ENCODE measurements around the gene PRKCE. TPM values are rescaled to one million over a fixed set of nuclear protein-coding genes. Genes with fewer than 3 reads are reported as not detected.

The PRKCE gene
- total RNA-seq, 1 experiment from 2014 or later = 1.3 TPM

- H3K4me2 ChIP-seq (ENCODE audit: insufficient read depth, insufficient read length, low read length) = no peak overlapping the region
- H3K18ac ChIP-seq (ENCODE audit: insufficient read length, low read depth, low read length) = no peak overlapping the region
- no peak overlapping the region for H4K5ac ChIP-seq (ENCODE audit: insufficient read length, low read depth, low read length)
- DNase-seq = no peak
- no peaks in the 10 kb centered on the region for H4K20me1 ChIP-seq (ENCODE audit: control insufficient read depth, insufficient read depth, insufficient read length)
- H3K79me1 ChIP-seq (ENCODE audit: insufficient read depth, low read depth, low read length, poor library complexity, severe bottlenecking) = no peaks in the 10 kb centered on the region
- no peaks in the 10 kb centered on the region for H3K79me2 ChIP-seq (ENCODE audit: insufficient read depth, low read length)
- H3K9me3 ChIP-seq (ENCODE audit: control insufficient read depth, low read depth, low read length) = no peaks in the 10 kb centered on the region
- H2AK5ac ChIP-seq (ENCODE audit: insufficient read length, low read length) = no peak overlapping the region
- no peak overlapping the region for H3K4ac ChIP-seq (ENCODE audit: low read depth, low read length)
- no peaks in the 10 kb centered on the region; the same call in 1 of the 2 replicates for H3K27me3 Mint-ChIP-seq (ENCODE audit: low read depth)
- no peak overlapping the region for H3T11ph ChIP-seq (ENCODE audit: low read length)
- no peak overlapping the region for H3K4me3 Mint-ChIP-seq
- no peaks in the 10 kb centered on the region for H3K36me3 Mint-ChIP-seq (ENCODE audit: insufficient read depth in 1 of 3, low read depth in 3 of 3)
- no peaks in the 10 kb centered on the region for H3K23me2 ChIP-seq (ENCODE audit: insufficient read length, low read depth, low read length, poor library complexity, severe bottlenecking)
- H3K4me1 Mint-ChIP-seq = peaks cover 4 to 5% of the 10 kb centered on the region in 2 experiments; a peak in 2 of 4 replicates
- no peak overlapping the region for H2AFZ ChIP-seq (ENCODE audit: low read length)
- H3K56ac ChIP-seq (ENCODE audit: insufficient read length, low read depth, low read length) = no peak overlapping the region
- H2BK15ac ChIP-seq (ENCODE audit: low read depth, low read length) = no peak overlapping the region
- no peak overlapping the region for H3K23ac ChIP-seq (ENCODE audit: insufficient read length, low read depth, low read length)
- H3K27me3 ChIP-seq (ENCODE audit: insufficient read depth, low read length) = no peaks in the 10 kb centered on the region
- no peak overlapping the region for H4K8ac ChIP-seq (replicated peaks; ENCODE audit: insufficient read length, low read depth, low read length)
- no peak for TF ChIP-seq CTCF (conservative IDR thresholded peaks at IDR 0.05)
- no peak overlapping the region for H3K27ac ChIP-seq (ENCODE audit: insufficient read length, low read depth, low read length)
- no peak overlapping the region for H2BK5ac ChIP-seq (ENCODE audit: insufficient read length, low read length)
- H2BK20ac ChIP-seq (ENCODE audit: low read depth, low read length, poor library complexity, severe bottlenecking) = no peak overlapping the region
- H3K14ac ChIP-seq (ENCODE audit: insufficient read depth, low read length) = no peak overlapping the region
- H3K9ac ChIP-seq (ENCODE audit: extremely low read depth, insufficient read length, low read length) = no peak overlapping the region
- no peaks in the 10 kb centered on the region for H3K9me3 Mint-ChIP-seq
- H2BK12ac ChIP-seq (ENCODE audit: insufficient read length, low read depth, low read length) = no peak overlapping the region
- H2BK120ac ChIP-seq (ENCODE audit: low read depth, low read length, poor library complexity, severe bottlenecking) = no peak overlapping the region
- no CpG with 5 or more reads among the region's 4 CpGs for WGBS (ENCODE audit: extremely low coverage, insufficient read length, low lambda C conversion rate)
- no peak overlapping the region for H4K91ac ChIP-seq (ENCODE audit: insufficient read length, low read depth, low read length)
- no peak overlapping the region for H3K27ac Mint-ChIP-seq
- no peaks in the 10 kb centered on the region for H3K4me1 ChIP-seq (ENCODE audit: insufficient read depth, low read length)
These were observed 388.2 kb downstream of the PRKCE start for GRCh38 chr2:46039543-46040303.
